Left colon (tissue), 2 donors: ENCODE measurements around the gene TP63. TPM values are rescaled to one million over a fixed set of nuclear protein-coding genes. Genes with fewer than 3 reads are reported as not detected.
"Not testable (repeated sequence)": the region's sequence is repeated elsewhere in the genome, so short reads cannot be mapped to it uniquely, and the experiment has no call there.

Experiments used
- ATAC-seq: fragments of 200-7000 bp; cut with Tn5 transposase; one replicate; pipeline ENCODE4 v1.9.1; 2020; ENCODE audit warnings: mild to moderate bottlenecking, moderate library complexity
- DNase-seq, 2 donors: peaks; one replicate each; pipeline ENCODE4 v3.0.0-alpha.2; 2020
- intact Hi-C, 2 donors: fragments of 100-400 bp; cut with DNase I in 1 of 2; cut with micrococcal nuclease in 1 of 2; formaldehyde crosslinking; loops; one replicate each; pipeline versions ENCODE4 v1.11.2 to v1.14.0; 2022; cut with DNase I, micrococcal nuclease
- total RNA-seq, 2 donors: library from RNA; stranded (reverse); fragmentation: NEBNext Ultra II Directional; extraction: Animal tissue kit (Norgen Biotek cat#: 25700); gene quantifications; one replicate each; pipeline ENCODE4 v1.2.1, GENCODE V29; 2021
- donor health status: DM: no; HTN: no; CAD: no.
- donor health status: DM: yes; HTN: yes; CAD: no.

The TP63 gene
- total RNA-seq, 2 donors from 2014 or later = 0.11 TPM; not detected in 1

- no peak for DNase-seq
- intact Hi-C loops = no loop called here
- no peak for ATAC-seq
Observed at GRCh38 chr3:189622629-189623028, 8.6 kb upstream of the TP63 start.

- intact Hi-C loops = no loop called here
- no peak for ATAC-seq
- no peak for DNase-seq
Observed at GRCh38 chr3:189624130-189624529, 7.1 kb upstream of the TP63 start.

GRCh38 chr3:189625071-189625470 lies 6.1 kb upstream of the TP63 start:
- intact Hi-C loops = no loop called here
- DNase-seq = no peak
- no peak for ATAC-seq

- ATAC-seq = no peak
- DNase-seq = no peak
- intact Hi-C loops = no loop called here
Observed at GRCh38 chr3:189625572-189625971, 5.6 kb upstream of the TP63 start.

- intact Hi-C loops = no loop called here
- ATAC-seq (no peak), DNase-seq (no peak)
Observed at GRCh38 chr3:189626286-189626685, 4.9 kb upstream of the TP63 start.

GRCh38 chr3:189629803-189630455 lies 1.3 kb upstream of the TP63 start:
- intact Hi-C loops = no loop called here
- ATAC-seq (no peak), DNase-seq (no peak)

- intact Hi-C loops = no loop called here
- peak; percentile 49 for ATAC-seq
- no peak for DNase-seq
Observed at GRCh38 chr3:189630767-189631372, 319 bp upstream of the TP63 start.

- intact Hi-C loops = no loop called here
- DNase-seq (no peak), ATAC-seq (no peak)
Observed at GRCh38 chr3:189631409-189631808, 220 bp downstream of the TP63 start.

GRCh38 chr3:189632242-189632641 lies 1.1 kb downstream of the TP63 start:
- intact Hi-C loops = no loop called here
- DNase-seq (no peak), ATAC-seq (no peak)

GRCh38 chr3:189635339-189635738 lies 4.2 kb downstream of the TP63 start:
- DNase-seq (no peak), ATAC-seq (no peak)
- intact Hi-C loops = no loop called here

- ATAC-seq (no peak), DNase-seq (no peak)
- intact Hi-C loops = no loop called here
Observed at GRCh38 chr3:189636048-189636447, 4.9 kb downstream of the TP63 start.

GRCh38 chr3:189637750-189638149 lies 6.6 kb downstream of the TP63 start:
- intact Hi-C loops = no loop called here
- ATAC-seq = no peak

GRCh38 chr3:189638276-189639031 lies 7.3 kb downstream of the TP63 start:
- ATAC-seq (no peak), DNase-seq (no peak)
- intact Hi-C loops = no loop called here

More at GRCh38 chr3:189637750-189638149, 6.6 kb downstream of the TP63 start:
- DNase-seq = no peak

- ATAC-seq (no peak), DNase-seq (no peak)
- intact Hi-C loops = no loop called here
Observed at GRCh38 chr3:189641776-189642175, 10.6 kb downstream of the TP63 start.

- DNase-seq = no peak
- no peak for ATAC-seq
- intact Hi-C loops = no loop called here
Observed at GRCh38 chr3:189646853-189647542, 15.8 kb downstream of the TP63 start.

GRCh38 chr3:189652042-189652441 lies 20.9 kb downstream of the TP63 start:
- intact Hi-C loops = no loop called here
- DNase-seq (peak in 1 of 2 donors; percentile 15), ATAC-seq (no peak)

- ATAC-seq (no peak), DNase-seq (no peak)
- intact Hi-C loops = no loop called here
Observed at GRCh38 chr3:189655617-189656016, 24.4 kb downstream of the TP63 start.

GRCh38 chr3:189659571-189659970 lies 28.4 kb downstream of the TP63 start:
- intact Hi-C loops = no loop called here
- ATAC-seq = no peak
- no peak for DNase-seq

- intact Hi-C loops = no loop called here
- no peak for DNase-seq
- no peak for ATAC-seq
Observed at GRCh38 chr3:189664311-189664710, 33.1 kb downstream of the TP63 start.

GRCh38 chr3:189672346-189672745 lies 41.2 kb downstream of the TP63 start:
- DNase-seq, ATAC-seq, intact Hi-C loops: not testable (repeated sequence)
